HG03135 (cell line): Measurements from ENCODE around the gene KIR2DL3.
"Not testable (repeated sequence)": the region's sequence is repeated elsewhere in the genome, so short reads cannot be mapped to it uniquely, and the experiment has no call there.

Source experiments
- ATAC-seq: cut with Tn5 transposase; IDR thresholded peaks from one replicate; pipeline ENCODE4 v1.9.1; 2021; ENCODE audit warnings: mild to moderate bottlenecking, moderate library complexity; ENCODE audit not compliant: unreplicated experiment

KIR2DL3 gene

GRCh38 chr19:54739587-54740497 is 1.5 kb downstream of the KIR2DL3 start:
- ATAC-seq: no peak

- not testable (repeated sequence) for ATAC-seq
Observed at GRCh38 chr19:54741950-54742349, 3.6 kb downstream of the KIR2DL3 start.

- not testable (repeated sequence) for ATAC-seq
Observed at GRCh38 chr19:54744080-54744479, 5.8 kb downstream of the KIR2DL3 start.

- ATAC-seq: not testable (repeated sequence)
Observed at GRCh38 chr19:54747614-54748322, 9.5 kb downstream of the KIR2DL3 start.

GRCh38 chr19:54750276-54750675 is 12.0 kb downstream of the KIR2DL3 start:
- ATAC-seq: not testable (repeated sequence)

GRCh38 chr19:54756204-54757110 is 18.1 kb downstream of the KIR2DL3 start:
- not testable (repeated sequence) for ATAC-seq

GRCh38 chr19:54758577-54758976 is 20.3 kb downstream of the KIR2DL3 start:
- not testable (repeated sequence) for ATAC-seq

GRCh38 chr19:54764219-54764618 is 25.9 kb downstream of the KIR2DL3 start:
- ATAC-seq: not testable (repeated sequence)

- not testable (repeated sequence) for ATAC-seq
Observed at GRCh38 chr19:54766464-54766863, 28.2 kb downstream of the KIR2DL3 start.

- not testable (repeated sequence) for ATAC-seq
Observed at GRCh38 chr19:54769646-54770045, 31.3 kb downstream of the KIR2DL3 start, which contains the start of gene KIR2DL1. Gene KIR2DL1, plus strand, starts transcription at chr19:54769793. Its CDS starts 58 bp downstream, at chr19:54769851.

GRCh38 chr19:54770511-54770910 is 32.2 kb downstream of the KIR2DL3 start:
- ATAC-seq: not testable (repeated sequence)

GRCh38 chr19:54771018-54771960 is 33.0 kb downstream of the KIR2DL3 start:
- ATAC-seq: not testable (repeated sequence)

GRCh38 chr19:54772666-54773065 is 34.4 kb downstream of the KIR2DL3 start:
- ATAC-seq: not testable (repeated sequence)

- not testable (repeated sequence) for ATAC-seq
Observed at GRCh38 chr19:54775095-54775815, 36.9 kb downstream of the KIR2DL3 start.

GRCh38 chr19:54775830-54776229 is 37.5 kb downstream of the KIR2DL3 start:
- ATAC-seq: not testable (repeated sequence)

- not testable (repeated sequence) for ATAC-seq
Observed at GRCh38 chr19:54777851-54778250, 39.5 kb downstream of the KIR2DL3 start.

GRCh38 chr19:54778896-54779295 is 40.6 kb downstream of the KIR2DL3 start:
- ATAC-seq: not testable (repeated sequence)

GRCh38 chr19:54782916-54783315 is 44.6 kb downstream of the KIR2DL3 start:
- not testable (repeated sequence) for ATAC-seq
